HG03575 (cell line): ENCODE measurements around the gene NMRAL1.

Source experiments
- ATAC-seq: cut with Tn5 transposase; IDR thresholded peaks from one replicate; pipeline ENCODE4 v1.9.1; 2021; ENCODE audit not compliant: unreplicated experiment, insufficient number of reproducible peaks, low FRiP score; ENCODE audit errors: extremely low read depth

The NMRAL1 gene

GRCh38 chr16:4435337-4436067 lies 38.9 kb downstream of the NMRAL1 start:
- no peak for ATAC-seq

GRCh38 chr16:4433914-4434787 lies 40.3 kb downstream of the NMRAL1 start:
- ATAC-seq = no peak

- no peak for ATAC-seq
These were observed 41.2 kb downstream of the NMRAL1 start for GRCh38 chr16:4433228-4433627.

GRCh38 chr16:4431023-4431422 lies 43.4 kb downstream of the NMRAL1 start:
- ATAC-seq = no peak

GRCh38 chr16:4428500-4428899 lies 45.9 kb downstream of the NMRAL1 start:
- no peak for ATAC-seq

- ATAC-seq = no peak
These were observed 47.6 kb downstream of the NMRAL1 start for GRCh38 chr16:4426722-4427372.

GRCh38 chr16:4426021-4426684 lies 48.3 kb downstream of the NMRAL1 start:
- ATAC-seq = peak; percentile 18

- peak; percentile 38 for ATAC-seq
These were observed 48.9 kb downstream of the NMRAL1 start, which contains the start of gene DNAJA3 for GRCh38 chr16:4425378-4426020. Gene DNAJA3 (plus strand): TSS chr16:4425868. CDS start chr16:4425882, 14 bp downstream.

GRCh38 chr16:4420505-4421105 lies 53.8 kb downstream of the NMRAL1 start:
- no peak for ATAC-seq

- no peak for ATAC-seq
These were observed 54.9 kb downstream of the NMRAL1 start for GRCh38 chr16:4419402-4419959.

- no peak for ATAC-seq
These were observed 58.0 kb downstream of the NMRAL1 start, which contains the start of gene CORO7 for GRCh38 chr16:4416200-4417032. Gene CORO7 (minus strand): TSS chr16:4416596. CDS start chr16:4416518, 78 bp downstream.

GRCh38 chr16:4415538-4416199 lies 58.8 kb downstream of the NMRAL1 start:
- ATAC-seq = no peak

GRCh38 chr16:4414187-4414917 lies 60.1 kb downstream of the NMRAL1 start:
- peak; percentile 66 for ATAC-seq

- ATAC-seq = no peak
These were observed 61.6 kb downstream of the NMRAL1 start for GRCh38 chr16:4412854-4413253.

- ATAC-seq = no peak
These were observed 62.3 kb downstream of the NMRAL1 start for GRCh38 chr16:4412159-4412558.
